Measurements from ENCODE around the gene MFNG. TPM values are rescaled to one million over a fixed set of nuclear protein-coding genes. Genes with fewer than 3 reads are reported as not detected.

Gene MFNG
- total RNA-seq, 6 donors from 2014 or later = 14.0 to 74.0 (median 45.9) TPM

- Histone ChIP-seq H3K27me3 (no peaks in the 10 kb centered on the region), H3K36me3 (peaks cover 0 to 15% (median 0%) of the 10 kb centered on the region in 4 donors), H3K9me3 (no peaks in the 10 kb centered on the region), H3K4me3 (no peak overlapping the region), H3K27ac (no peak overlapping the region), H3K4me1 (peaks cover 9 to 27% (median 15%) of the 10 kb centered on the region in 4 donors)
- DNase-seq (peak in 1 of 2 donors; percentile 62), ATAC-seq (ENCODE audit: low FRiP score in 2 of 2) (no peak)
- WGBS, 2 donors = 95% methylated on average over 7 to 10 of the region's 10 CpGs
- TF ChIP-seq POLR2A (IDR thresholded peaks at IDR 0.05) (no peak), EP300 (IDR thresholded peaks at IDR 0.05) (no peak), POLR2AphosphoS5 (IDR thresholded peaks at IDR 0.05) (no peak)
- TF ChIP-seq, protein P1, sequence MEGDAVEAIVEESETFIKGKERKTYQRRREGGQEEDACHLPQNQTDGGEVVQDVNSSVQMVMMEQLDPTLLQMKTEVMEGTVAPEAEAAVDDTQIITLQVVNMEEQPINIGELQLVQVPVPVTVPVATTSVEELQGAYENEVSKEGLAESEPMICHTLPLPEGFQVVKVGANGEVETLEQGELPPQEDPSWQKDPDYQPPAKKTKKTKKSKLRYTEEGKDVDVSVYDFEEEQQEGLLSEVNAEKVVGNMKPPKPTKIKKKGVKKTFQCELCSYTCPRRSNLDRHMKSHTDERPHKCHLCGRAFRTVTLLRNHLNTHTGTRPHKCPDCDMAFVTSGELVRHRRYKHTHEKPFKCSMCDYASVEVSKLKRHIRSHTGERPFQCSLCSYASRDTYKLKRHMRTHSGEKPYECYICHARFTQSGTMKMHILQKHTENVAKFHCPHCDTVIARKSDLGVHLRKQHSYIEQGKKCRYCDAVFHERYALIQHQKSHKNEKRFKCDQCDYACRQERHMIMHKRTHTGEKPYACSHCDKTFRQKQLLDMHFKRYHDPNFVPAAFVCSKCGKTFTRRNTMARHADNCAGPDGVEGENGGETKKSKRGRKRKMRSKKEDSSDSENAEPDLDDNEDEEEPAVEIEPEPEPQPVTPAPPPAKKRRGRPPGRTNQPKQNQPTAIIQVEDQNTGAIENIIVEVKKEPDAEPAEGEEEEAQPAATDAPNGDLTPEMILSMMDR (IDR thresholded peaks at IDR 0.05) = no peak
Measured at GRCh38 chr22:37489983-37490382, 3.8 kb upstream of the MFNG start.

DNA sequence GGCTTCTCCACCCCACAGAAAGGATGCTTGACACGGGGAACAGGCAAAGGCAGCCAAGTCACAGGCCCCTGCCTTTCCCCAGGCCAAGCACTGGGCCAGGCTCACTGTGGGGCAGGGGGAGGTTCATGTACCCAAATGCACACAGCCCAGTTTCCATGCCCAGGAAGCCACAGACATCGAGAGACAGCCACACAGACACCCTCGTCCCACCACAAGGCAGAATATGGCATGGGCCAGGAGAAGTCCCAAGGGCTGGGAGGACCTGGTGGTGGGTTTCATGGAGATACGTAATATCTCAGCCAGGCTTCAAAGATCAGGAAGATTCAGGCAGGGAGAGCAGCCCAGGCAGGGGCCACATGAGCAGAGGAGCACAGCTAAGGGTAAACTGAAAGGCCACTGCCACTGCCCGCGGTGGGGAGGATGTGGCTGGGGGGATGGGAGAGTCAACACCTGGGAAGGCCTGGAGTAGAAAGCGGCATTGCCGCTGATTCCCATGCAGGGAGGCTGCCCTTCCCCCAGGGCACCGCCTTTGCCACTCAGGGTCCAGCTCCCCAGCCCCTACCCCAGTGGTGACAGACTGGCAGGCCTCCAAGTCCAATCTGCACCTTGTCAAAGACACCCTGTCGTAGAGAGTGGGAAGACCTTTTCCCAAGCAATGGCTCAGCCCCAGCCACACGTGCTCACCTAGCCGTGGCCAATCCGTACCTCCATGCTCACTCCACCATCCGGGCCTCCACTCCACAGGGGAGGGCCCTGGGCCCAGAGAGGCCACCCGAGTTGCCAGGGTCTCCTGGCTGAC, 2.4 kb upstream of the MFNG start:
- Histone ChIP-seq H3K4me3 (no peak overlapping the region), H3K4me1 (peaks cover 16 to 38% (median 24%) of the 10 kb centered on the region in 4 donors), H3K9me3 (no peaks in the 10 kb centered on the region), H3K27me3 (no peaks in the 10 kb centered on the region), H3K36me3 (peaks cover 0 to 15% (median 0%) of the 10 kb centered on the region in 4 donors), H3K27ac (no peak overlapping the region)
- TF ChIP-seq EP300 (IDR thresholded peaks at IDR 0.05) (no peak), POLR2A (IDR thresholded peaks at IDR 0.05) (no peak), POLR2AphosphoS5 (IDR thresholded peaks at IDR 0.05) (no peak)
- TF ChIP-seq, protein P1 (IDR thresholded peaks at IDR 0.05) = no peak
- WGBS, 2 donors = 80 to 81% methylated on average over 5 to 15 of the region's 15 CpGs
- peak in 1 of 2 donors; percentile 50 for DNase-seq
- ATAC-seq (ENCODE audit: low FRiP score in 2 of 2) = no peak

DNA sequence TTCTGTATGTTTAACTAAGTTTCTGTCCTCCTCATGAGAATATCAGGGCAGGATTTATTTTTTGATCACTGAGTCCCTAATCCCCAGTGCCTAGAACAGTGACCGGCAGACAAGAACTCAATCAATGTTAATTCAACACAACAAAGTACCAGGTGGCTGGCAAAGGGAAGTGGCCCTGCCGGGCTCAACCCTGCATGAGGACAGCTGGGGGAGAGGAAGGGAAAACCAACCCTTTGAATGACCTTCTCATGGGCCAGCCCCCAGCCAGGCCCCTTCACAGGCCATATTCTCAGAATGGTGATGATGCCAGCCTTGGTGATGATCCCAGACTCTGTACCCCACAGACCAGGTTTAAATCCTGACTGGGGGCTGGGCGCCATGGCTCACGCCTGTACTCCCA, 1.4 kb upstream of the MFNG start:
- no peaks in the 10 kb centered on the region for H3K27me3 ChIP-seq
- TF ChIP-seq POLR2AphosphoS5 (IDR thresholded peaks at IDR 0.05) (no peak), POLR2A (IDR thresholded peaks at IDR 0.05) (no peak), EP300 (IDR thresholded peaks at IDR 0.05) (no peak)
- TF ChIP-seq, protein P1 (IDR thresholded peaks at IDR 0.05) = no peak
- H3K9me3 ChIP-seq = no peaks in the 10 kb centered on the region
- H3K36me3 ChIP-seq = peaks cover 0 to 15% (median 0%) of the 10 kb centered on the region in 4 donors
- no peak for ATAC-seq (ENCODE audit: low FRiP score in 2 of 2)
- no peak overlapping the region for H3K4me3 ChIP-seq
- no peak for DNase-seq
- H3K27ac ChIP-seq = peak overlapping the region in 1 of 4 donors; percentile 96
- WGBS, 2 donors = 53 to 77% methylated on average over 2 to 4 of the region's 4 CpGs
- peaks cover 26 to 41% (median 32%) of the 10 kb centered on the region in 4 donors for H3K4me1 ChIP-seq

DNA sequence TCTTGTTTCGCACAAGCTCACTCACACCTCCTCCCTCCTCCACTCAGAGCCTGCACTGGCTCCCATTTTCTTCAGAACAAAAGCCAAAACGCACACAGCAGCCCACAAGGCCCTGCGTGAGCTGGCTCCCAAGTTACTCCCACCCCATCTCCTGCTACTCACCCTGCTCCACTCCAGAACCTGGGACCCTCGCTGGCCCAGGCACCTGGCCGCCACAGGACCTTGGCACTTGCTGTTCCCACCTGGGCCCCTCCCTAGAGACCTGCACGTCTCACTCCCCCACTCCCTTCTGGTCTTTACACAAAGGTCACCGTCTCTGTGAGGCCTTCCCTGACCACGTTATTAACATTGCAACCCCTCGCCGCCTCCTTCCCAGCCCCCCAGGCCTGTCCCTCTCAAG, 945 bp upstream of the MFNG start:
- DNase-seq = peak in 1 of 2 donors; percentile 60
- WGBS, 2 donors = 81 to 85% methylated on average over 10 of the region's 10 CpGs
- no peaks in the 10 kb centered on the region for H3K9me3 ChIP-seq
- H3K4me3 ChIP-seq = no peak overlapping the region
- TF ChIP-seq POLR2AphosphoS5 (IDR thresholded peaks at IDR 0.05) = no peak
- TF ChIP-seq, protein P1 (IDR thresholded peaks at IDR 0.05) = no peak
- TF ChIP-seq EP300 (IDR thresholded peaks at IDR 0.05) = no peak
- no peak for TF ChIP-seq POLR2A (IDR thresholded peaks at IDR 0.05)
- no peak for ATAC-seq (ENCODE audit: low FRiP score in 2 of 2)
- no peaks in the 10 kb centered on the region for H3K27me3 ChIP-seq
- peak overlapping the region; percentile 88 to 96 (median 92) for H3K27ac ChIP-seq
- peaks cover 27 to 43% (median 35%) of the 10 kb centered on the region in 4 donors for H3K4me1 ChIP-seq
- peaks cover 0 to 11% (median 0%) of the 10 kb centered on the region in 4 donors for H3K36me3 ChIP-seq

All from upper lobe of left lung (tissue), 6 donors.